Inferior parietal cortex (tissue), 1 donor: ENCODE results near the gene CLASRP.

Source experiments
- DNase-seq: peaks from one replicate; pipeline ENCODE4 v3.0.0-alpha.2; 2016; ENCODE audit errors: extremely low spot score

CLASRP gene

GRCh38 chr19:45063851-45064801, 25.3 kb downstream of the CLASRP start:
- no peak for DNase-seq

- DNase-seq = no peak
Measured at GRCh38 chr19:45066921-45067661, 28.2 kb downstream of the CLASRP start.

- DNase-seq = no peak
Measured at GRCh38 chr19:45068041-45068440, 29.2 kb downstream of the CLASRP start.

GRCh38 chr19:45069056-45069455, 30.2 kb downstream of the CLASRP start:
- no peak for DNase-seq

GRCh38 chr19:45070214-45070613, 31.4 kb downstream of the CLASRP start:
- no peak for DNase-seq

- no peak for DNase-seq
Measured at GRCh38 chr19:45070861-45071544, 32.2 kb downstream of the CLASRP start.

GRCh38 chr19:45071545-45071938, 32.7 kb downstream of the CLASRP start:
- no peak for DNase-seq

GRCh38 chr19:45071969-45072790, 33.3 kb downstream of the CLASRP start:
- DNase-seq = no peak

GRCh38 chr19:45074744-45075300, 36.0 kb downstream of the CLASRP start:
- no peak for DNase-seq

GRCh38 chr19:45075301-45076028, 36.6 kb downstream of the CLASRP start:
- DNase-seq = no peak

- no peak for DNase-seq
Measured at GRCh38 chr19:45076029-45076850, 37.4 kb downstream of the CLASRP start, which contains the start of gene ZNF296. TSS of gene ZNF296 (minus strand) at chr19:45076478. CDS start at chr19:45076373, 105 bp downstream.

GRCh38 chr19:45076851-45077730, 38.2 kb downstream of the CLASRP start:
- DNase-seq = no peak

- DNase-seq = no peak
Measured at GRCh38 chr19:45078390-45079062, 39.7 kb downstream of the CLASRP start.

- DNase-seq = peak; percentile 69
Measured at GRCh38 chr19:45079063-45079910, 40.4 kb downstream of the CLASRP start, which contains the start of gene GEMIN7. TSS of gene GEMIN7 (plus strand) at chr19:45079260. CDS start at chr19:45090115, 10,855 bp downstream.

- no peak for DNase-seq
Measured at GRCh38 chr19:45079911-45080370, 41.1 kb downstream of the CLASRP start.

GRCh38 chr19:45082170-45082569, 43.3 kb downstream of the CLASRP start:
- no peak for DNase-seq
